GM12873 (cell line): ENCODE data around the gene STUM.

ENCODE experiments used
- CTCF ChIP-seq: IDR thresholded peaks from 2 replicates; pipeline ENCODE4 v1.5.1; 2012; ENCODE audit warnings: low read depth, mild to moderate bottlenecking, moderate library complexity, low read length, control low read depth; ENCODE audit not compliant: insufficient read depth; ENCODE audit errors: missing control alignments

The STUM gene

GRCh38 chr1:226651041-226651731 is 102.6 kb downstream of the STUM start:
- no peak for TF ChIP-seq CTCF

GRCh38 chr1:226651732-226652105 is 103.2 kb downstream of the STUM start:
- TF ChIP-seq CTCF, result no peak

GRCh38 chr1:226652613-226653012 is 104.0 kb downstream of the STUM start:
- no peak for TF ChIP-seq CTCF

- TF ChIP-seq CTCF, result no peak
Measured at GRCh38 chr1:226653311-226653921, 104.9 kb downstream of the STUM start.

GRCh38 chr1:226654046-226654667 is 105.6 kb downstream of the STUM start:
- no peak for TF ChIP-seq CTCF

GRCh38 chr1:226654668-226655055 is 106.1 kb downstream of the STUM start:
- no peak for TF ChIP-seq CTCF
